ENCODE measurements around the gene LUM. TPM values are rescaled to one million over a fixed set of nuclear protein-coding genes. Genes with fewer than 3 reads are reported as not detected.

LUM gene
- total and polyA plus RNA-seq, 2 experiments from 2014 or later, result 1,853 to 2,030 TPM

GRCh38 chr12:91133871-91134270 lies 22.6 kb upstream of the LUM start:
- TF ChIP-seq EZH2phosphoT487 (IDR thresholded peaks at IDR 0.05; ENCODE audit: low read depth, severe bottlenecking, unreplicated experiment) (no peak), CTCF (IDR thresholded peaks at IDR 0.05; ENCODE audit: poor library complexity) (no peak), EZH2 (IDR thresholded peaks at IDR 0.05; ENCODE audit: borderline replicate concordance) (no peak)
- Histone ChIP-seq H3K4me1 (ENCODE audit: insufficient read depth) (peaks cover 15% of the 10 kb centered on the region), H3K9me3 (ENCODE audit: low read depth) (no peaks in the 10 kb centered on the region), H3K36me3 (replicated peaks; ENCODE audit: insufficient read depth, low read depth) (no peaks in the 10 kb centered on the region), H3K79me2 (no peaks in the 10 kb centered on the region), H3K27ac (no peak overlapping the region), H4K20me1 (ENCODE audit: insufficient read depth, poor library complexity, severe bottlenecking) (no peaks in the 10 kb centered on the region), H2AFZ (no peak overlapping the region), H3K9me2 (replicated peaks; ENCODE audit: insufficient read depth) (no peaks in the 10 kb centered on the region), H3K27me3 (no peaks in the 10 kb centered on the region), H3K4me2 (no peak overlapping the region), H3K4me3 (no peak overlapping the region)
- no peak for DNase-seq (ENCODE audit: low spot score)
- 77% methylated on average over 1 of the region's 1 CpG for WGBS (ENCODE audit: low lambda C conversion rate, missing lambda C conversion rate)

DNA sequence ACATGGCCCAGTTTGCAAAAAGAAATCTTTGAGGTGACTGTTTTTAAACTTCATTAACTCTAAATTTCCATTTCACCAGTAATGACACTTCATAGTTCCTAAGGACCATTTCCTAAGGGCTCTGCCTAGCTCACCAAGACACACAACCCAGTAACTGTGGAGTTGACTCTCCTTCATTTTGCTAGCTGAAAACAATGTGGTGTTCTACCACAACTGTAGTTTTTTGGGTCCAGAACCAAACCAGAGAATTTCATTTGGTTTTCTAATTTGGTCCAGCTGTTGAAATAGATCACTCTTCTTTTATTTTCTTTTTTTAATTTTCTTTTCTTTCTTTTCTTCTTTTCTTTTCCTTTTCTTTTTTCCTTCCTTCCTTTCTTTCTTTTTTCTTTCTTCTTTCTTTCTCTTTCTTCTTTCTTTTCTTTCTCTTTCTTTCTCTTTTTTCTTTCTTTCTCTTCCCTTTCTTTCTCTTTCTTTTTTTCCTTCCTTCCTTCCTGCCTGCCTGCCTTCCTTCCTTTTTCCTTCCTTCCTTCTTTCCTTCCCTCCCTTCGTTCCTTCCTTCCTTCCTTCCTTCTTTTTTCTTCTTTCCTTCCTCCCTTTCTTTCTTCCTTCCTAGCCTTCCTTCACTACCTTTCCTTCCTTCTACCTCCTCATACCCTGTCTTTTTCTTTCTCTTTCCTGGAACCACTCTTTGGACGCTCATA lies 18.5 kb upstream of the LUM start:
- Histone ChIP-seq H4K20me1 (ENCODE audit: insufficient read depth, poor library complexity, severe bottlenecking) (no peaks in the 10 kb centered on the region), H2AFZ (peak overlapping the region; percentile 4), H3K9me3 (ENCODE audit: low read depth) (no peaks in the 10 kb centered on the region), H3K27me3 (no peaks in the 10 kb centered on the region), H3K27ac (no peak overlapping the region), H3K4me2 (no peak overlapping the region), H3K4me1 (ENCODE audit: insufficient read depth) (peaks cover 14% of the 10 kb centered on the region), H3K9me2 (replicated peaks; ENCODE audit: insufficient read depth) (no peaks in the 10 kb centered on the region), H3K36me3 (replicated peaks; ENCODE audit: insufficient read depth, low read depth) (no peaks in the 10 kb centered on the region), H3K4me3 (no peak overlapping the region), H3K79me2 (no peaks in the 10 kb centered on the region)
- no peak for TF ChIP-seq EZH2phosphoT487 (IDR thresholded peaks at IDR 0.05; ENCODE audit: low read depth, severe bottlenecking, unreplicated experiment)
- no peak for TF ChIP-seq EZH2 (IDR thresholded peaks at IDR 0.05; ENCODE audit: borderline replicate concordance)
- no peak for TF ChIP-seq CTCF (IDR thresholded peaks at IDR 0.05; ENCODE audit: poor library complexity)
- DNase-seq (ENCODE audit: low spot score), result no peak
- 90% methylated on average over 1 of the region's 2 CpGs for WGBS (ENCODE audit: low lambda C conversion rate, missing lambda C conversion rate)

DNA sequence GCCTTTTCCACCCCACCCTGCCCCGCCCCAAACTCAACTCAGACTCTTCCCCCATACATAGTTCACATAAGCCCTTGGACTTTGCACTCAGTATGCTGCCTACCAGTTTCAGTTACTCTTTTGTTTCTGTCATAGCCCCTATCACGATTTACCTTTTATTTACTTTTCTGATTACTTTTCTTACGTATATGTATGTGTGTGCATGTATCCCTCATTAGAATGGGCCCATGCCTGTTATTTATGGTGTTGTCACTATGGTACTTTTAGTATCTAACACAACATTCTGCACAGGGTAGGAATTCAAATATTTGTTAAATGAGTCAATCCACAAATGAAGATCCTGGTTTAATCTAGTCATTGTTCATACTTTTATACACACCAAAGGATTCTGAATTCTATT lies 16.5 kb upstream of the LUM start:
- no peaks in the 10 kb centered on the region for H3K27me3 ChIP-seq

GRCh38 chr12:91127306-91127705 lies 16.0 kb upstream of the LUM start:
- no peak for DNase-seq (ENCODE audit: low spot score)
- Histone ChIP-seq H3K36me3 (replicated peaks; ENCODE audit: insufficient read depth, low read depth) (no peaks in the 10 kb centered on the region), H3K4me3 (no peak overlapping the region), H2AFZ (no peak overlapping the region), H3K4me1 (ENCODE audit: insufficient read depth) (peaks cover 14% of the 10 kb centered on the region), H3K79me2 (no peaks in the 10 kb centered on the region), H3K27me3 (no peaks in the 10 kb centered on the region), H3K9me2 (replicated peaks; ENCODE audit: insufficient read depth) (no peaks in the 10 kb centered on the region), H3K9me3 (ENCODE audit: low read depth) (no peaks in the 10 kb centered on the region), H4K20me1 (ENCODE audit: insufficient read depth, poor library complexity, severe bottlenecking) (no peaks in the 10 kb centered on the region), H3K27ac (peak overlapping the region; percentile 22), H3K4me2 (no peak overlapping the region)
- TF ChIP-seq EZH2phosphoT487 (IDR thresholded peaks at IDR 0.05; ENCODE audit: low read depth, severe bottlenecking, unreplicated experiment) (no peak), EZH2 (IDR thresholded peaks at IDR 0.05; ENCODE audit: borderline replicate concordance) (no peak), CTCF (IDR thresholded peaks at IDR 0.05; ENCODE audit: poor library complexity) (no peak)
- WGBS (ENCODE audit: low lambda C conversion rate, missing lambda C conversion rate), result 82% methylated on average over 2 of the region's 2 CpGs

More for the DNA sequence above, 16.5 kb upstream of the LUM start:
- H3K9me2 ChIP-seq (replicated peaks; ENCODE audit: insufficient read depth), result no peaks in the 10 kb centered on the region
- H3K79me2 ChIP-seq, result no peaks in the 10 kb centered on the region
- no peak overlapping the region for H2AFZ ChIP-seq
- peak overlapping the region; percentile 22 for H3K27ac ChIP-seq
- no peak overlapping the region for H3K4me3 ChIP-seq
- no peaks in the 10 kb centered on the region for H4K20me1 ChIP-seq (ENCODE audit: insufficient read depth, poor library complexity, severe bottlenecking)
- H3K36me3 ChIP-seq (replicated peaks; ENCODE audit: insufficient read depth, low read depth), result no peaks in the 10 kb centered on the region
- H3K4me1 ChIP-seq (ENCODE audit: insufficient read depth), result peaks cover 14% of the 10 kb centered on the region
- DNase-seq (ENCODE audit: low spot score), result peak; percentile 45
- 72% methylated on average over 3 of the region's 3 CpGs for WGBS (ENCODE audit: low lambda C conversion rate, missing lambda C conversion rate)
- no peak for TF ChIP-seq EZH2phosphoT487 (IDR thresholded peaks at IDR 0.05; ENCODE audit: low read depth, severe bottlenecking, unreplicated experiment)
- no peaks in the 10 kb centered on the region for H3K9me3 ChIP-seq (ENCODE audit: low read depth)
- H3K4me2 ChIP-seq, result no peak overlapping the region
